SHP77 treated with DMSO at 0.1 percent for 48 hours (cell line): Measurements from ENCODE around the gene ABHD14A.

Experiments used
- DNase-seq: peaks from one replicate; lab custom pipeline; 2025; lab: John Stamatoyannopoulos, UW

ABHD14A gene

DNA sequence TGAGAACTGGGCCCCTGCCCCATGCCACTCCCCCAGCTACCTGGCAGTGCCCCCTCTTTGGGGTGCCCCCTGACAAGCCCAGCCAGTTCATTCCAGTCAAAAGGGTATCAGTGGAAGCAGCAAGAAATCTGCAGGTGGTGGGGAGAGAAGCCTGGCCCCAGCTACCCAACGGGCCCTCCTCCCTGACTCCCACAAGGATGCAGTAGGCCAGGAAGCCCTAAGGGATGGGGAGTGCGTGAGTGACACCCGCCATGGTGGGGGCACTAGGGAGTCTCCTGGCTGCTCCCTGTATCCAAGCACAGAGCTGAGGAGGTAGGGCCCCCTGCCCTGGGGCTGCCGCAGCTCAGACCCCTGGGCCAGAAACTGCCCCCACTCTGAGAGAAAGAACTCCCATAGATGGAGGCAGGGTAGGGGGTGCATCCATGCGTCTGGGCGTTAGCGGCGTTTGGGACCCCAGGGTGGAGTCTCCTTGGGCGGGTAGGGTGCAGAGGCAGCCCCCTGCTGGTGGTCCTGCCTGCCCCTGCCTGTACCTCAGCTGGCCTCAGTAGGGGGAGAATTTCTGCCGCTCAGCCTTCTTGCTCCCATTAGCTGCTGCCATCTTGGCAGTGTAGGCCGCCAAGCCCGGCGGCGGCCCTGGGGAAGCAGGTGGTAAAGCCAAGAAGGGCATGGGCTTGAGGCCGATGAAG is 17.2 kb upstream of the ABHD14A start:
- DNase-seq = no peak

DNA sequence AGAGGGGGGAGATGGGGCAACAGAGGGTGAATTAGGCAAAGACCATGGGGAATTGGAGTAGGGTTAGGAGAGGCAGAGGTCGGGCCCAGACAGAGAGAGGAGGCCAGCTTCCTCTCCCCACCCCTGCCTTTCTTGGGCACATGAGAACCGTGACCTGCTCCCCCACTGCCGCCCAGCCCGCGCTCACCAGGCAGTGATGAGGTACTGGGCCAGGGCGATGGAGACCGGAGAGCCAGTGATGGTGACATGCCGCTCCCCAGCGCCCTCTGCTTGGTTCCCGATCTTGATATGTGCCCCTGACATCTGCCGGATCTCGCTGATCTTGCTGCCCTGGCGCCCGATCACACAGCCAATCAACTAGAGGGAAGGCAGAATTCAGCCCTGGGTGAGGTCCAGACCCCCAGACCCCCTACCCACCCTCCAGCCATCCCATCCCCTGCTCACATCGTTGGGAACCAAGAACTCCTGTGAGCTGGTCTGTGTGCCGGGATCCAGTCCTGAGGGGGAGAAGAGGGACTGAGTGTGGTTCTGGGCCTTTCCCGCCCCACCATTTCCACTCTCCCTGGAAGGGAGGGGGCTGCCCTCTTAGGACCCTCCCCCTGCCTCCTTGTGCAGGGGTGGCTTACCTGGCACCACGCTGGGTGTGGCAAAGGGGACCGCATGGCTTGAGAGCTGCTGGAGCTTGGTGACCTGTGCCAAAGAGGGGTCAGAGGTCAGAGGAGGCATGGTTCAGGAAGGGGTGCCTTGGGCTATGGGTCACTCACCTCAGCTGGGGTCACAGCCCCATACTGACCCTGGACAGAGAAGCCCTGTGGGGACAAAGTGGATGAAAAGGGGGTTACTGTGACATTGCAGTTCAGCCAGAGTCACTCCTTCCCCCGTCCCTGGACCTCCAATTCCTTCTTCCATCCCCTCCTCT is 16.0 kb upstream of the ABHD14A start:
- DNase-seq = no peak

GRCh38 chr3:51959651-51960050 is 15.2 kb upstream of the ABHD14A start:
- DNase-seq = no peak

GRCh38 chr3:51960386-51960785 is 14.5 kb upstream of the ABHD14A start:
- DNase-seq = no peak

DNA sequence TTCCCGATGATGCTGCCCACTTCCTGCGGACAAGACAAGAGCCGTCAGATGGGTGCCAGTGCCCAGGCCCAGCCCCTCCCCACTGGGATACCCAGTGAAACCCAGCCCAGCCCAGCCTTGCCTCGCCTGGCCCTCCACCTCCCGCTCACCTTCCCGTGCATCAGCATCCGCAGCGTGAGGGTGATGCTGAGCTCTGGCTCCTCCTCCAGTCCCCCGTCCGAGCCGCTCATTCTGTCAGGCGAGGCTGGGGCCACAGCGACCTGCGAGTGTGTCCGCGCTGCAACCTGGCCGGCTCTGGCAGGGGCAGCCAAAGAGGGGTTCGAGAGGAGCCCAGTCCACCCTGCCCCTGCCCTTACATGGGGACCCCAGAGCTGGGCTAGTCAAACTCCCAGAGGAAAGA is 13.9 kb upstream of the ABHD14A start:
- DNase-seq = no peak

GRCh38 chr3:51961602-51962569 is 13.0 kb upstream of the ABHD14A start:
- DNase-seq = no peak

GRCh38 chr3:51962854-51963530 is 11.9 kb upstream of the ABHD14A start:
- no peak for DNase-seq

DNA sequence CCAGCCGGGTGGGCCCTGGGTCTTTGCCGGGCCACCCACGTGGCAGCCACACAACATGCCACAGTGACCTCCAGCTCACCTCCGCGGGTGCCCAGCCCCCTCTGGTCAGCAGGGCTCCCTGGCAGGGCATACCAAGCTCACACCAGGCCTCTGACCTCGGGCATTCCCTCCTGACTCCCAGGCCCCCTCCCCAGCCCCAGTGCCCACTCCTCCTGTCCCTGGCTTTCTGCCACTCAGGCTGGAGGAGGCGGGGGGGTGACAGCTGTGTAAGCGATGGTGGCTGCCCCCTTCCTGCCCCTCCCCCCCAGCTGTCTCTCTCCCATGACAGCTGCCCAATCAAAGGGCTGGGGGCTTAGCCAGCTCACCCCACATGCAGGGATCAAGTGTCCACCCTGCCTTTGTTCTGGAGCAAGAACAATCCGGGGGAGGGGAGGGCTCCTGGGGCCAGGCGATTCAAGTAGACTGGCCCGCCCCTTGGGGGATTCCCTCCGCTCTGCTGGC is 10.9 kb upstream of the ABHD14A start:
- DNase-seq = peak; percentile 61

GRCh38 chr3:51964521-51964920 is 10.3 kb upstream of the ABHD14A start:
- no peak for DNase-seq

- DNase-seq = no peak
Observed at GRCh38 chr3:51966016-51966415, 8.8 kb upstream of the ABHD14A start.

DNA sequence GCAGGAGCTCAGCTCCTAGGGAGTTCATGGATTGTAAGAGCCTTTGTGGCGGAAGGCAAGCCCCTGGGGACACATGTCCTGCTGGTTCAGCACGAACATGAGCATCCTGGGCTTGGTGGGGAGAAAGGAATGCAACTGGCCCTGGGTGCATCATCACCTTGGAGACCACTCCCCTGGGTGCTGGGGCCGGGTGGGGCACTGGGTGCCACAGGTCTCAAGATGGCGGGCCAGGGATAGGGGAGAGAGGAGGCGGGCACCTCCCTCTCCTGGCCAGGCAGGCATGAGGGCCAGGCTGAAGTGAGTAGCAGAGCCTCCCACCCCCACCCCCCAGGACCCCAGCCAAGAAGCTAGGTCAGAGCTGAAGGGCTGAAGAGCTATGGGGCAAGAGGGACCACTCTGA is 8.4 kb upstream of the ABHD14A start:
- DNase-seq = no peak

GRCh38 chr3:51966922-51967383 is 7.9 kb upstream of the ABHD14A start:
- no peak for DNase-seq

- no peak for DNase-seq
Observed at GRCh38 chr3:51967384-51968169, 7.3 kb upstream of the ABHD14A start, which contains the start of gene PCBP4. Gene PCBP4 (minus strand): TSS chr3:51967454. CDS start chr3:51961240, 6,214 bp downstream.

DNA sequence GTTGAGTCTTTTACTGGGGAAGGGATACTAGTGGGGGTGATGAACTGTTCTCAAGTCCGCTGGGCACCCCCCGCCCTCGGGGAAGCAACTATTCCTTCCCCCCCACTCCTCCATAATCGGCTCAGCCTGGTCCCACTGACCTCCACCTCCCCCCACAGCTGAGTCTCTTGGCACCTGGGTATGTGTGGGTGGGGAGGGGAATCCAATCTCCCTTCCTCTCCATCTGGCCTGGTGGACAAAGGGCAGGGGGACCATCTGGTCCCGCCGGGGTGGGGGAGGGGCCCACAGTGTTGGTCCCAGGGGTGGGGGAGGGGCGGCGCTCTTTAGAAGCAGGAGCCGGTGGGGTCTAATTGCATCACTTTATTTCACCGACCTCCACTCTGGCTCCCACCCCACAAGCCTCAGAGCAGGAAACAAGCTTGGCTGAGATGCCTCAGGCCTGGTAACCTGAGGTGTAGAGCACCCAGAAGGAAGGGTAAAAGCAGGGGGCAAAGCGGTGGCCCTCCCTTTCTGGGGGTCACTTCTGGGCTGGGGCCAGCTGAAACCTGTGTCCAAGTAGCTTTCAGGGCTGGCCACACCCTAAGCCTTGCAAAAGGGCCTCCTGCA is 6.6 kb upstream of the ABHD14A start:
- no peak for DNase-seq

GRCh38 chr3:51968883-51969678 is 5.8 kb upstream of the ABHD14A start:
- no peak for DNase-seq

- DNase-seq = no peak
Observed at GRCh38 chr3:51969841-51970240, 5.0 kb upstream of the ABHD14A start.

DNA sequence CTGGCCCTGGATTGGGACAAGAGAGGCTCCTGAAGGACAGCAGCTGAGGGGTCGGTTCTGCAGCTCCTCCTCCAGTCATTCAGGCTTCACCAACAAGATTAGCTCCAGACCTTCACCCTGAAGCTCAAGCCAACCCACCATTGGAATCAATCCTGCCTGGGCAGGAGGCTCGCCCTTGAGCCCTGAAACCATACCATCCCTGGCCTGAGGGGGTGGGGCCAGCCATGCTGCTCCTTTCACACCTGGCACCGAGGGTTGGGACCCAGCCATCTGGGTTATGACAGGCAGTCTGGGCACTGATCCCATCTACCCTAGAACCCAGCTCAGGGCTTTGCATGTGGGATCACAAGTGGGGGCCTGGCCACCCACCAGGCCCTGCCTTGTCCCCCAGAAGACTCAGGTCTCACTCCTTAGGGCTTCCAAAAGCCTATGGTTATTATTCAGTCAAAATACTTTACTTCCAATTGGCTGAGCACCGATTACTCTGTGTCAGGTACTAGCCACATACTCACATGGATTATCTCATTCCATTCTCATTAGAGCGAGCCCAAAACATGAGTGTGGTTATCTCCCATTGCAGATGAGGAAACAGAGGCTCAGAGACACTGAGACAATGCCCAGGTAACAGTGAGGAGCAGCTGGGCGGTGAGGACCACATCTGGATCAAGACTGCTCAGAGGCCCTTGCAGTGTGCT is 4.1 kb upstream of the ABHD14A start:
- no peak for DNase-seq

DNA sequence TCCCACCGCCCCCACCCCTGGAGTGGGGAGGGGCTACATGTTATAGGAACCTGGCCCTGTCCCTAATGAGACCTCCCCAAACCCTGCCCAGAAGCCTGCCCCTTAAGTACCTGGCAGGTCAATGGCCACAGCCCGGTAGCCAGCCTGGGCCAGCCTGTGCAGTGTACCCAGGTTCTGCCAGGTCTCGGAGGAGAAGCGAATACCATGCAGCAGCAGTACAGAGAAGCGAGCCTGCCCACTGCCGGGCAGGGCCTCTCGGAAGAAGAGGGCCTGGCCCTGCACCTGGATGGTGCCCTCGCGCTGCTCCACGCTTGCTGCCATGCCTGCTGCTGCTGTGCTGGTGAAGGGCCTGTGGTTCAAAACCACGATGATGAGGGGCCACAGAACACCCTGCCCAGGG is 3.5 kb upstream of the ABHD14A start:
- DNase-seq = no peak
